Neural cell (in vitro differentiated cells): ENCODE measurements around the gene NEU2. TPM values are rescaled to one million over a fixed set of nuclear protein-coding genes. Genes with fewer than 3 reads are reported as not detected.

Experiments used
- H2AFZ ChIP-seq: fragments of 200-600, 300-800 bp; sonication (generic), shearing (Covaris generic); 2 replicates; pipeline ENCODE4 v1.6.0; 2014; ENCODE audit warnings: low read depth, mild to moderate bottlenecking, antibody characterized with exemption, low read length, moderate library complexity
- H3F3A ChIP-seq: fragments of 200-600 bp; shearing (Covaris generic); 2 replicates; pipeline ENCODE4 v1.6.1; 2016; ENCODE audit warnings: mild to moderate bottlenecking, moderate library complexity, mixed read lengths, antibody characterized with exemption, low read length; ENCODE audit not compliant: insufficient read depth, poor library complexity, severe bottlenecking
- H3K27ac ChIP-seq: fragments of 200-600, 300-800 bp; sonication (generic), shearing (Covaris generic); 2 replicates; pipeline ENCODE4 v1.5.1; 2014; ENCODE audit warnings: mild to moderate bottlenecking, low read length, moderate library complexity
- H3K27me3 ChIP-seq: fragments of 300-800, 200-600 bp; sonication (generic), shearing (Covaris generic); 2 replicates; pipeline ENCODE4 v1.6.0; 2014; ENCODE audit warnings: mild to moderate bottlenecking, low read depth, low read length, moderate library complexity; ENCODE audit not compliant: insufficient read depth
- H3K36me3 ChIP-seq: fragments of 300-800, 200-600 bp; sonication (generic), shearing (Covaris generic); 2 replicates; pipeline ENCODE4 v1.5.1; 2014; ENCODE audit warnings: mild to moderate bottlenecking, antibody characterized with exemption, low read length, moderate library complexity; ENCODE audit not compliant: insufficient read depth
- H3K4me2 ChIP-seq: fragments of 300-800, 200-600 bp; sonication (generic), shearing (Covaris generic); 2 replicates; pipeline ENCODE4 v1.6.0; 2014; ENCODE audit warnings: mild to moderate bottlenecking, low read length
- H3K4me3 ChIP-seq: fragments of 300-800, 200-600 bp; sonication (generic), shearing (Covaris generic); 2 replicates; pipeline ENCODE4 v1.5.1; 2014; ENCODE audit warnings: mild to moderate bottlenecking, low read length, moderate library complexity
- H3K79me2 ChIP-seq: fragments of 200-600 bp; shearing (Covaris generic); replicated peaks from 2 replicates; pipeline ENCODE4 v1.6.0; 2014; ENCODE audit warnings: mild to moderate bottlenecking, low read length, moderate library complexity; ENCODE audit not compliant: insufficient read depth
- H3K9ac ChIP-seq: fragments of 300-800, 200-600 bp; sonication (generic), shearing (Covaris generic); 2 replicates; pipeline ENCODE4 v1.6.1; 2016; ENCODE audit warnings: mild to moderate bottlenecking, low read length, mixed read lengths
- H3K9me2 ChIP-seq: fragments of 200-600 bp; shearing (Covaris generic); 2 replicates; pipeline ENCODE4 v1.6.1; 2016; ENCODE audit warnings: mild to moderate bottlenecking, low read length, mixed read lengths; ENCODE audit not compliant: insufficient read depth
- H3K9me3 ChIP-seq: fragments of 200-600, 300-800 bp; sonication (generic), shearing (Covaris generic); 2 replicates; pipeline ENCODE4 v1.6.1; 2016; ENCODE audit warnings: mild to moderate bottlenecking, mixed run types, low read length, moderate library complexity, mixed read lengths
- H4K20me1 ChIP-seq: fragments of 200-600 bp; shearing (Covaris generic); 2 replicates; pipeline ENCODE4 v1.6.1; 2016; ENCODE audit warnings: mild to moderate bottlenecking, mixed run types; ENCODE audit not compliant: insufficient read depth
- CTCF ChIP-seq: fragments of 450-650 bp; IDR thresholded peaks from 2 replicates; pipeline ENCODE4 v1.5.1; 2014; ENCODE audit warnings: antibody characterized with exemption, mild to moderate bottlenecking, moderate library complexity; ENCODE audit not compliant: poor library complexity, severe bottlenecking
- EP300 ChIP-seq: fragments of 450-650 bp; conservative IDR thresholded peaks from 2 replicates; pipeline ENCODE4 v1.6.1; 2014; ENCODE audit warnings: antibody characterized with exemption, mild to moderate bottlenecking, moderate library complexity; ENCODE audit not compliant: poor library complexity, severe bottlenecking
- EZH2 ChIP-seq: fragments of 200-600, 300-800 bp; shearing (Covaris generic), sonication (generic); IDR thresholded peaks from 2 replicates; pipeline ENCODE4 v1.6.1; 2014; ENCODE audit warnings: antibody characterized with exemption, low read length, borderline replicate concordance, mild to moderate bottlenecking; ENCODE audit not compliant: insufficient read depth, poor library complexity, severe bottlenecking
- MXI1 ChIP-seq: fragments of 450-650 bp; conservative IDR thresholded peaks from 2 replicates; pipeline ENCODE4 v1.6.1; 2014; ENCODE audit warnings: antibody characterized with exemption, mild to moderate bottlenecking; ENCODE audit not compliant: poor library complexity, severe bottlenecking
- POLR2AphosphoS5 ChIP-seq: IDR thresholded peaks from 2 replicates; pipeline ENCODE4 v1.6.1; 2012
- RAD21 ChIP-seq: fragments of 450-650 bp; conservative IDR thresholded peaks from 2 replicates; pipeline ENCODE4 v1.6.1; 2014; ENCODE audit warnings: antibody characterized with exemption, mild to moderate bottlenecking, moderate library complexity
- REST ChIP-seq: IDR thresholded peaks from 2 replicates; pipeline ENCODE4 v1.6.1; 2012; ENCODE audit warnings: borderline replicate concordance
- SMC3 ChIP-seq: fragments of 450-650 bp; conservative IDR thresholded peaks from 2 replicates; pipeline ENCODE4 v1.6.1; 2014; ENCODE audit warnings: antibody characterized with exemption, mild to moderate bottlenecking, moderate library complexity; ENCODE audit not compliant: poor library complexity
- TAF1 ChIP-seq: IDR thresholded peaks from 2 replicates; pipeline ENCODE4 v1.6.1; 2012; ENCODE audit warnings: low read depth
- polyA plus RNA-seq: library from polyadenylated mRNA; depleted of rRNA; stranded (reverse); fragments of >200 nt; gene quantifications from 2 replicates; pipeline ENCODE4 v1.2.3, GENCODE V29; 2014

The NEU2 gene
- polyA plus RNA-seq, 1 donor from 2014 or later, result not detected

GRCh38 chr2:233048569-233049193, 16.2 kb downstream of the NEU2 start:
- Histone ChIP-seq H3K27ac (no peak overlapping the region), H2AFZ (no peak overlapping the region), H3K4me2 (no peak overlapping the region), H3K9me2 (no peaks in the 10 kb centered on the region), H3K9me3 (no peaks in the 10 kb centered on the region), H3F3A (no peaks in the 10 kb centered on the region), H3K27me3 (no peaks in the 10 kb centered on the region), H3K9ac (no peak overlapping the region), H4K20me1 (no peaks in the 10 kb centered on the region), H3K36me3 (no peaks in the 10 kb centered on the region), H3K79me2 (no peaks in the 10 kb centered on the region), H3K4me3 (no peak overlapping the region)
- TF ChIP-seq POLR2AphosphoS5 (no peak), CTCF (no peak), MXI1 (no peak), REST (no peak), SMC3 (no peak), EZH2 (no peak), EP300 (no peak), RAD21 (no peak), TAF1 (no peak)

- H3K79me2 ChIP-seq, result no peaks in the 10 kb centered on the region
- H4K20me1 ChIP-seq, result no peaks in the 10 kb centered on the region
- no peak overlapping the region for H3K27ac ChIP-seq
- H3K9me2 ChIP-seq, result no peaks in the 10 kb centered on the region
- no peaks in the 10 kb centered on the region for H3K9me3 ChIP-seq
- no peaks in the 10 kb centered on the region for H3F3A ChIP-seq
- no peak overlapping the region for H3K4me3 ChIP-seq
- no peak for TF ChIP-seq CTCF
- TF ChIP-seq EP300, result no peak
- TF ChIP-seq EZH2, result no peak
- no peak for TF ChIP-seq MXI1
- no peak for TF ChIP-seq SMC3
- TF ChIP-seq POLR2AphosphoS5, result no peak
- no peak for TF ChIP-seq RAD21
- no peak for TF ChIP-seq REST
- TF ChIP-seq TAF1, result no peak
- no peak overlapping the region for H3K9ac ChIP-seq
- no peaks in the 10 kb centered on the region for H3K36me3 ChIP-seq
- no peak overlapping the region for H2AFZ ChIP-seq
- peaks cover under 1% of the 10 kb centered on the region for H3K27me3 ChIP-seq
- H3K4me2 ChIP-seq, result no peak overlapping the region
Observed at GRCh38 chr2:233049194-233049761, 16.8 kb downstream of the NEU2 start.
